Naive B cell (primary cell): ENCODE results near the gene DENND1B. TPM values are rescaled to one million over a fixed set of nuclear protein-coding genes. Genes with fewer than 3 reads are reported as not detected.
A peak's percentile ranks its signal among the peaks of the same experiment; 100 is the strongest.

Experiments used
- ATAC-seq, 2 donors: fragments of 150-1000 bp; cut with Tn5 transposase; 2 replicates each; pipeline ENCODE4 v1.10.0; 2021; ENCODE audit warnings: low read depth in 2 of 2, mild to moderate bottlenecking in 2 of 2, moderate library complexity in 2 of 2
- DNase-seq: peaks from one replicate; pipeline ENCODE4 v3.0.0; 2022
- H3K27ac Mint-ChIP-seq, 6 donors: one replicate each; pipeline ENCODE4 v1.8.0; 2020 to 2022; ENCODE audit warnings: mild to moderate bottlenecking in 6 of 6, mixed read lengths in 6 of 6, moderate library complexity in 5 of 6, inconsistent platforms in 2 of 6
- H3K27me3 Mint-ChIP-seq, 3 donors: one replicate each; pipeline ENCODE4 v1.8.0; 2021 to 2022; ENCODE audit warnings: mixed read lengths in 3 of 3, mild to moderate bottlenecking in 1 of 3
- H3K36me3 Mint-ChIP-seq, 2 donors: one replicate each; pipeline ENCODE4 v1.8.0; 2020 to 2022; ENCODE audit warnings: mixed read lengths in 2 of 2, inconsistent platforms in 1 of 2, mild to moderate bottlenecking in 1 of 2
- H3K4me1 Mint-ChIP-seq, 3 donors: one replicate each; pipeline ENCODE4 v1.8.0; 2020 to 2022; ENCODE audit warnings: mixed read lengths in 3 of 3, inconsistent platforms in 1 of 3, mild to moderate bottlenecking in 1 of 3, moderate library complexity in 1 of 3
- H3K4me3 Mint-ChIP-seq, 8 donors: one replicate each; pipeline ENCODE4 v1.8.0; 2020 to 2022; ENCODE audit warnings: mild to moderate bottlenecking in 8 of 8, mixed read lengths in 8 of 8, moderate library complexity in 8 of 8, inconsistent platforms in 2 of 8
- H3K9me3 Mint-ChIP-seq, 7 donors: one replicate each; pipeline ENCODE4 v1.8.0; 2020 to 2022; ENCODE audit warnings: mixed read lengths in 7 of 7, mild to moderate bottlenecking in 5 of 7, inconsistent platforms in 2 of 7, moderate library complexity in 1 of 7
- polyA plus RNA-seq, 6 donors: library from polyadenylated mRNA; unstranded; fragments of 300-500 nt; fragmentation: Illumina TruSeq; gene quantifications; one replicate each; pipeline ENCODE4 v1.2.3, GENCODE V29; 2021; ENCODE audit warnings: low read depth in 6 of 6

Gene DENND1B
- polyA plus RNA-seq, 6 donors from 2014 or later: 3.3 to 6.2 (median 5.4) TPM

GRCh38 chr1:197619008-197619640 lies 156.2 kb downstream of the DENND1B start:
- H3K27ac Mint-ChIP-seq: peak overlapping the region in 1 of 6 donors; percentile 60
- no peak overlapping the region for H3K4me3 Mint-ChIP-seq
- ATAC-seq (peak; percentile 49 to 52), DNase-seq (no peak)
- H3K4me1 Mint-ChIP-seq: peaks cover 0 to 4% (median 0%) of the 10 kb centered on the region in 3 donors
- H3K9me3 Mint-ChIP-seq: no peaks in the 10 kb centered on the region
- H3K36me3 Mint-ChIP-seq: no peaks in the 10 kb centered on the region
- no peaks in the 10 kb centered on the region for H3K27me3 Mint-ChIP-seq

DNA sequence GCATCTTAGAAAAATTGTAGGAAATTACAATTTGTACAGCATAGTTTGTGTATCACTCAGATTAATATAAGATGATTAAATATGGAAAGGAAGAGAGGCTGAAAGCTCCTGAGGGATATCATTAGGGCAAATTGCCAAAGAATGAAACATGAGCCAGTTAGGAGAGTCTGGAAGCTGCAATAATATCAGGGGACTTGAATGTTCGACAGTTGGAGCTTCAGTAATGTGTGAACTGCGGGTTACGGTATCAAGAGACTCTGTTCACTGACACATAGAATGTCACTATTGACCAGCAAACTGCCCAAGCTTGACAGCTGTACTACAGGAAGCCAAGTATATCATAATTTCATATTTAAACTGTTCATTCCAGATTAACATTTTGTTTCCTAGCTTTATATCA lies 157.2 kb downstream of the DENND1B start:
- H3K4me1 Mint-ChIP-seq: peaks cover 0 to 4% (median 0%) of the 10 kb centered on the region in 3 donors
- no peak overlapping the region for H3K4me3 Mint-ChIP-seq
- ATAC-seq (no peak), DNase-seq (no peak)
- no peak overlapping the region for H3K27ac Mint-ChIP-seq
- no peaks in the 10 kb centered on the region for H3K9me3 Mint-ChIP-seq
- peaks cover 0 to 5% of the 10 kb centered on the region in 2 donors for H3K36me3 Mint-ChIP-seq
- no peaks in the 10 kb centered on the region for H3K27me3 Mint-ChIP-seq

- peaks cover 0 to under 1% (median 0%) of the 10 kb centered on the region in 3 donors for H3K4me1 Mint-ChIP-seq
- H3K4me3 Mint-ChIP-seq: no peak overlapping the region
- DNase-seq (no peak), ATAC-seq (no peak)
- H3K27ac Mint-ChIP-seq: no peak overlapping the region
- no peaks in the 10 kb centered on the region for H3K27me3 Mint-ChIP-seq
- peaks cover 0 to 5% of the 10 kb centered on the region in 2 donors for H3K36me3 Mint-ChIP-seq
- H3K9me3 Mint-ChIP-seq: no peaks in the 10 kb centered on the region
Observed at GRCh38 chr1:197615693-197616011, 159.6 kb downstream of the DENND1B start.

GRCh38 chr1:197614916-197615692 lies 160.2 kb downstream of the DENND1B start:
- Mint-ChIP-seq H3K27ac (no peak overlapping the region), H3K27me3 (no peaks in the 10 kb centered on the region), H3K9me3 (no peaks in the 10 kb centered on the region), H3K36me3 (peaks cover 0 to 5% of the 10 kb centered on the region in 2 donors), H3K4me1 (no peaks in the 10 kb centered on the region), H3K4me3 (no peak overlapping the region)
- DNase-seq: no peak
- peak in 1 of 2 donors; percentile 34 for ATAC-seq

- Mint-ChIP-seq H3K36me3 (no peaks in the 10 kb centered on the region), H3K27ac (no peak overlapping the region), H3K4me1 (no peaks in the 10 kb centered on the region), H3K27me3 (no peaks in the 10 kb centered on the region), H3K9me3 (no peaks in the 10 kb centered on the region), H3K4me3 (no peak overlapping the region)
- ATAC-seq (no peak), DNase-seq (no peak)
Observed at GRCh38 chr1:197606168-197606845, 169.0 kb downstream of the DENND1B start.

GRCh38 chr1:197604302-197604701 lies 171.0 kb downstream of the DENND1B start:
- no peak overlapping the region for H3K27ac Mint-ChIP-seq
- no peak overlapping the region for H3K4me3 Mint-ChIP-seq
- ATAC-seq: no peak
- no peaks in the 10 kb centered on the region for H3K36me3 Mint-ChIP-seq
- H3K4me1 Mint-ChIP-seq: no peaks in the 10 kb centered on the region
- H3K9me3 Mint-ChIP-seq: no peaks in the 10 kb centered on the region
- H3K27me3 Mint-ChIP-seq: no peaks in the 10 kb centered on the region
- no peak for DNase-seq

DNA sequence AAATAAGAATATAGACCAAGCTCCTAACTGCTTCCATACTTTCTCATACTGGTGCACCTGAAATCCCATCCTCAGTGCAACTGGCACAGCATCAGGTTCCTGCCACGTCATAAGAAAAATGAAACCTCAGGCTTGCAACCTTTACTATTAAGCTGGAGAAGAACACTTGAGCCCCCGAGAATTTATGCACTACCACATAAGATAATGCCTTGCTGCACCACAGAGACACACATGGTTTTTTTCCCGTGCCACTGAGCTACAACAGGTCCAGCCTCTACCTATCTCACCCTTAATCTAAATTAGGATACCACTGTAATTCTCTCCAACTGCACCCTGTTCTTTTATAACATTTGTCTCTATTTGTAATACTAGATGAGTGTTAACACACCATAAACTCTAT lies 174.5 kb downstream of the DENND1B start:
- Mint-ChIP-seq H3K4me3 (no peak overlapping the region), H3K36me3 (no peaks in the 10 kb centered on the region), H3K4me1 (no peaks in the 10 kb centered on the region), H3K27ac (no peak overlapping the region), H3K9me3 (no peaks in the 10 kb centered on the region), H3K27me3 (no peaks in the 10 kb centered on the region)
- DNase-seq (no peak), ATAC-seq (no peak)

GRCh38 chr1:197599789-197600188 lies 175.5 kb downstream of the DENND1B start:
- Mint-ChIP-seq H3K36me3 (no peaks in the 10 kb centered on the region), H3K9me3 (no peaks in the 10 kb centered on the region), H3K4me3 (no peak overlapping the region), H3K27me3 (no peaks in the 10 kb centered on the region), H3K4me1 (no peaks in the 10 kb centered on the region), H3K27ac (no peak overlapping the region)
- no peak for ATAC-seq
- DNase-seq: no peak

GRCh38 chr1:197598935-197599334 lies 176.3 kb downstream of the DENND1B start:
- no peaks in the 10 kb centered on the region for H3K27me3 Mint-ChIP-seq
- no peak for DNase-seq
- no peaks in the 10 kb centered on the region for H3K36me3 Mint-ChIP-seq
- no peak overlapping the region for H3K4me3 Mint-ChIP-seq
- H3K27ac Mint-ChIP-seq: no peak overlapping the region
- H3K9me3 Mint-ChIP-seq: no peaks in the 10 kb centered on the region
- no peaks in the 10 kb centered on the region for H3K4me1 Mint-ChIP-seq
- ATAC-seq: no peak

DNA sequence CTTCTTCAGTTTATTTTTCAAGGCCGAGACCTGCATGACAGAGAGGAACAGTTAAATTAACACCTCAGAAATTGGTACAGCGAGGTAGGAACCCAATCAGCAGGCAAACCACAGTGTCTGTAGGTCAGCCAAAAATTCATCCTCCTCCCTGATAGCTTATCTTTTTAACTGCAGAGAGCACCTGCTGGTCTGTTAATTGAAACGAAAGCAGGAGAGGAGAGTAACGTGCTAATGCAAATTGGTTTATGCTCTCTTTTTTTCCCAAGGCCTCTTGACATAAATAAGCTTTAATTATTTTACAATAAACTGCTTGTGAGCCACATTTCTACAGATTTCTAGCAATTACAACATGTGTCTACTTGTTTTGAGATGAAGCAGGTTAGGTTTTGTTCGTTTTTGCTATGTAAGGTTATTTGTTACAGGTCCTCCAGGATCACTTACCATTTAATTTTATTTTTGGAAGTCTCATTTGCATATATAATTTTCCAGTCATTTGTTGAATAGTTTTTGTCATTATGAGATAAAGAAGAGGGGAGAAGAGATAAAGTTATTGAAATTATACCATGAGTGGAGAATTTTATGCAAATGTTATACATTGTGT lies 179.9 kb downstream of the DENND1B start:
- DNase-seq (no peak), ATAC-seq (no peak)
- no peak overlapping the region for H3K27ac Mint-ChIP-seq
- H3K4me1 Mint-ChIP-seq: no peaks in the 10 kb centered on the region
- no peak overlapping the region for H3K4me3 Mint-ChIP-seq
- no peaks in the 10 kb centered on the region for H3K27me3 Mint-ChIP-seq
- no peaks in the 10 kb centered on the region for H3K9me3 Mint-ChIP-seq
- H3K36me3 Mint-ChIP-seq: peaks cover 0 to 6% of the 10 kb centered on the region in 2 donors

DNA sequence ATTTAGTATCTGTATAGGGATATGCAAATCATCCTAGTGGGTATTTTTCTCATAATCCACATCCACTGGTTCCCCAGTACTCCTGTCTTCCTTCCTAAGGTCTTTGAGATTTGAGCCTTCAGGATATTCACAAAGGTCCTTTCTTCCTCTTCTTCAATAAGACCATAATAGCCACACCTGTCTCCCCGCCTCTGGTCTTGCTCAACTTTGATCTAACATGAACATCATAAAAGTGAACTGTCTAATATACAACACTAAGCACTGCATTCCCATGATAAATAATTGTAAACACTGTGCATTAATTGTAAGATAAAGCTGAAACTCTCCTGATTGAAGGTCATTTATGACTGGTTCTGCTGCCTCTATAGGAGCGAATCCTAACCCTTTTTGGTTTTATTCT lies 184.6 kb downstream of the DENND1B start:
- Mint-ChIP-seq H3K36me3 (peaks cover 0 to 6% of the 10 kb centered on the region in 2 donors), H3K4me3 (no peak overlapping the region), H3K27ac (no peak overlapping the region), H3K27me3 (no peaks in the 10 kb centered on the region), H3K4me1 (no peaks in the 10 kb centered on the region), H3K9me3 (no peaks in the 10 kb centered on the region)
- no peak for DNase-seq
- ATAC-seq: no peak

GRCh38 chr1:197585809-197586208 lies 189.5 kb downstream of the DENND1B start:
- ATAC-seq: no peak
- no peak overlapping the region for H3K4me3 Mint-ChIP-seq

DNA sequence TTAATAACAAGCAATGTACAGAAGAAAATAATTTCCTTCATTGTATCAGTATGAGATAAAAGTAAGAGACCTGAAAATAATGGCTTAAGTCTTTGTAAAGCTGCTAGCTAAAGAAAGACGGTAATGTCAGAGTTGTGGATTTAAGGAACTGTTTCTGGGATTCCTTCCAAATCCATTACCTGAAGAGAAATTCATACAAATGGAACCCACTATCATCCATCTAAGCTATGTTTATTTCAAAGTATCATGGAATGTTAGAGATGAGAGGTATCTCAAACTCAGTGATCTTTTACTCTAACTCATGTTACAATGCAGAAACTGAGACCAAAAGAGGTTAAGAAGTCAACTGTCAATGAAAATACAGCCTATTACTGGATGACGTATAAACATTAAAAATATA lies 197.7 kb downstream of the DENND1B start:
- no peak overlapping the region for H3K27ac Mint-ChIP-seq
- peaks cover 0 to 10% (median 0%) of the 10 kb centered on the region in 7 donors for H3K9me3 Mint-ChIP-seq
- no peak overlapping the region for H3K4me3 Mint-ChIP-seq
- DNase-seq (no peak), ATAC-seq (no peak)
- no peaks in the 10 kb centered on the region for H3K4me1 Mint-ChIP-seq
- no peaks in the 10 kb centered on the region for H3K27me3 Mint-ChIP-seq
- H3K36me3 Mint-ChIP-seq: peaks cover 0 to 8% of the 10 kb centered on the region in 2 donors

More at GRCh38 chr1:197585809-197586208, 189.5 kb downstream of the DENND1B start:
- no peaks in the 10 kb centered on the region for H3K36me3 Mint-ChIP-seq
- H3K4me1 Mint-ChIP-seq: no peaks in the 10 kb centered on the region
- H3K27me3 Mint-ChIP-seq: no peaks in the 10 kb centered on the region
- no peaks in the 10 kb centered on the region for H3K9me3 Mint-ChIP-seq
- DNase-seq: no peak
- peak overlapping the region in 2 of 6 donors; percentile 33 to 39 for H3K27ac Mint-ChIP-seq
